H1 (cell line): Measurements from ENCODE around the gene TMEM229B. TPM values are rescaled to one million over a fixed set of nuclear protein-coding genes. Genes with fewer than 3 reads are reported as not detected.

Experiments used
- CTCF ChIA-PET: fragments of 300-600 bp; sonication (Branson Sonifier 250); formaldehyde crosslinking; loops from one replicate; lab custom pipeline; 2021; ENCODE audit not compliant: partially characterized antibody; lab: Charles Lee
- POLR2A ChIA-PET: fragments of 300-600 bp; sonication (Branson Sonifier 250); formaldehyde crosslinking; loops from one replicate; lab custom pipeline; 2021; ENCODE audit warnings: inconsistent platforms; ENCODE audit not compliant: partially characterized antibody; lab: Charles Lee
- DNase-seq, 2 experiments: peaks; one replicate each; pipeline versions ENCODE4 v3.0.0 to v3.0.0-alpha.2; 2010 to 2022; ENCODE audit warnings: low spot score in 2 of 2, low read depth in 1 of 2, mixed read lengths in 1 of 2
- FAIRE-seq: peaks from 2 replicates; lab custom pipeline; 2011; peaks lifted over from hg19 to GRCh38; lab: Jason Lieb, UNC
- H2AFZ ChIP-seq: 2 replicates; pipeline ENCODE4 v1.8.1; 2012; ENCODE audit warnings: low read length, inconsistent platforms
- H2AK5ac ChIP-seq: 2 replicates; pipeline ENCODE4 v1.6.1; 2013; ENCODE audit warnings: low read depth, low read length
- H2BK120ac ChIP-seq: replicated peaks from 2 replicates; pipeline ENCODE3; 2013; ENCODE audit warnings: low read depth, low read length, inconsistent platforms
- H2BK12ac ChIP-seq: 2 replicates; pipeline ENCODE4 v1.6.1; 2013; ENCODE audit warnings: low read depth, low read length
- H2BK15ac ChIP-seq: 2 replicates; pipeline ENCODE4 v1.6.1; 2013; ENCODE audit warnings: low read length
- H2BK20ac ChIP-seq: 2 replicates; pipeline ENCODE4 v1.6.1; 2013; ENCODE audit warnings: low read length
- H2BK5ac ChIP-seq: 2 replicates; pipeline ENCODE4 v1.6.1; 2013; ENCODE audit warnings: low read depth, low read length
- H3K14ac ChIP-seq: 2 replicates; pipeline ENCODE4 v1.6.1; 2013; ENCODE audit warnings: inconsistent platforms; ENCODE audit not compliant: insufficient read length
- H3K18ac ChIP-seq: 2 replicates; pipeline ENCODE4 v1.6.1; 2013; ENCODE audit warnings: low read length; ENCODE audit errors: extremely low read depth
- H3K23ac ChIP-seq: 2 replicates; pipeline ENCODE4 v1.6.1; 2013; ENCODE audit warnings: inconsistent platforms; ENCODE audit not compliant: insufficient read length
- H3K23me2 ChIP-seq: 2 replicates; pipeline ENCODE4 v1.6.1; 2013; ENCODE audit warnings: low read depth, low read length
- H3K27ac ChIP-seq: 2 replicates; pipeline ENCODE4 v1.6.1; 2011; ENCODE audit warnings: low read depth, low read length, inconsistent platforms
- H3K27me3 ChIP-seq, 4 experiments: replicated peaks in 1 of 4; 1 replicate in 1 of 4; 2 replicates in 3 of 4; pipeline versions ENCODE4 v1.6.1 to v1.8.1; 2011 to 2013; ENCODE audit warnings: low read length in 3 of 4, mild to moderate bottlenecking in 3 of 4, inconsistent platforms in 2 of 4, mixed read lengths in 2 of 4, moderate library complexity in 1 of 4; ENCODE audit not compliant: control insufficient read depth in 3 of 4, insufficient read depth in 3 of 4; ENCODE audit errors: extremely low read depth in 1 of 4
- H3K36me3 ChIP-seq, 4 experiments: 2 replicates each; pipeline versions ENCODE4 v1.6.1 to v1.8.1; 2011 to 2013; ENCODE audit warnings: mild to moderate bottlenecking in 4 of 4, low read length in 3 of 4, moderate library complexity in 2 of 4, control low read depth in 1 of 4, inconsistent platforms in 1 of 4; ENCODE audit not compliant: insufficient read depth in 4 of 4, control insufficient read depth in 2 of 4
- H3K4ac ChIP-seq: replicated peaks from 2 replicates; pipeline ENCODE3; 2013; ENCODE audit warnings: low read length, low read depth, mixed read lengths, inconsistent platforms; ENCODE audit not compliant: insufficient read length
- H3K4me1 ChIP-seq, 4 experiments: replicated peaks in 1 of 4; 1 replicate in 1 of 4; 2 replicates in 3 of 4; pipeline versions ENCODE4 v1.6.1 to v1.8.1; 2011 to 2013; ENCODE audit warnings: low read length in 3 of 4, inconsistent platforms in 2 of 4, mixed read lengths in 1 of 4; ENCODE audit not compliant: insufficient read depth in 4 of 4, control insufficient read depth in 3 of 4
- H3K4me2 ChIP-seq, 2 experiments: 2 replicates each; pipeline versions ENCODE4 v1.6.1 to v1.8.1; 2011 to 2013; ENCODE audit warnings: low read depth in 2 of 2, low read length in 2 of 2, control low read depth in 1 of 2, inconsistent platforms in 1 of 2, mild to moderate bottlenecking in 1 of 2; ENCODE audit not compliant: insufficient read depth in 1 of 2
- H3K4me3 ChIP-seq, 4 experiments: fragments of 200-600, 300-600 bp in 1 of 4; sonication (generic), shearing (Covaris generic), sonication (Bioruptor Twin) in 1 of 4; 2 replicates each; pipeline versions ENCODE4 v1.5.1 to v1.8.1; 2011 to 2016; ENCODE audit warnings: low read length in 4 of 4, low read depth in 3 of 4, control low read depth in 2 of 4, inconsistent platforms in 2 of 4, mild to moderate bottlenecking in 2 of 4, mixed read lengths in 1 of 4, moderate library complexity in 1 of 4; ENCODE audit not compliant: insufficient read depth in 2 of 4; ENCODE audit errors: extremely low read depth in 1 of 4
- H3K56ac ChIP-seq: replicated peaks from 2 replicates; pipeline ENCODE3; 2013; ENCODE audit warnings: low read depth, mild to moderate bottlenecking, mixed read lengths, low read length, inconsistent platforms; ENCODE audit not compliant: insufficient read length
- H3K79me1 ChIP-seq: 2 replicates; pipeline ENCODE4 v1.6.1; 2013; ENCODE audit warnings: low read depth, low read length, control low read depth
- H3K79me2 ChIP-seq, 2 experiments: 2 replicates each; pipeline versions ENCODE4 v1.6.1 to v1.8.1; 2012 to 2013; ENCODE audit warnings: low read length in 2 of 2, mild to moderate bottlenecking in 2 of 2, inconsistent platforms in 1 of 2; ENCODE audit not compliant: insufficient read depth in 2 of 2, control insufficient read depth in 1 of 2
- H3K9ac ChIP-seq, 4 experiments: replicated peaks in 1 of 4; 1 replicate in 1 of 4; 2 replicates in 3 of 4; pipeline versions ENCODE4 v1.6.1 to v1.8.1; 2011 to 2013; ENCODE audit warnings: low read depth in 3 of 4, low read length in 3 of 4, control low read depth in 2 of 4, mild to moderate bottlenecking in 2 of 4, moderate library complexity in 2 of 4, inconsistent platforms in 1 of 4; ENCODE audit errors: extremely low read depth in 1 of 4
- H3K9me3 ChIP-seq, 2 experiments: 2 replicates each; pipeline versions ENCODE4 v1.6.1 to v1.8.1; 2012 to 2013; ENCODE audit warnings: mild to moderate bottlenecking in 2 of 2, moderate library complexity in 2 of 2, control low read depth in 1 of 2, inconsistent platforms in 1 of 2, low read depth in 1 of 2, low read length in 1 of 2, mixed read lengths in 1 of 2; ENCODE audit not compliant: insufficient read depth in 2 of 2
- H4K20me1 ChIP-seq, 2 experiments: replicated peaks in 1 of 2; 2 replicates each; pipeline versions ENCODE3 to v1.8.1; 2011 to 2013; ENCODE audit warnings: inconsistent platforms in 2 of 2, low read length in 2 of 2, mild to moderate bottlenecking in 1 of 2; ENCODE audit not compliant: insufficient read depth in 2 of 2, control insufficient read depth in 1 of 2
- H4K5ac ChIP-seq: 2 replicates; pipeline ENCODE4 v1.6.1; 2013; ENCODE audit warnings: low read length, low read depth, mixed read lengths, inconsistent platforms; ENCODE audit not compliant: insufficient read length
- H4K8ac ChIP-seq: 2 replicates; pipeline ENCODE4 v1.8.0; 2013; ENCODE audit warnings: mild to moderate bottlenecking, moderate library complexity, low read length, inconsistent platforms; ENCODE audit not compliant: insufficient read depth; ENCODE audit errors: extremely low read depth
- H4K91ac ChIP-seq: replicated peaks from 2 replicates; pipeline ENCODE3; 2013; ENCODE audit warnings: low read length, mixed read lengths, inconsistent platforms; ENCODE audit not compliant: insufficient read length
- CBX5 ChIP-seq: fragments of 300-800, 300-1000 bp; sonication (generic); IDR thresholded peaks from 2 replicates; pipeline ENCODE4 v1.7.1; 2016; ENCODE audit warnings: antibody characterized with exemption, low read length, low read depth
- CBX8 ChIP-seq: fragments of 300-800, 300-1000 bp; sonication (generic); IDR thresholded peaks from 2 replicates; pipeline ENCODE4 v1.7.1; 2016; ENCODE audit warnings: low read depth, low read length, borderline replicate concordance
- CHD1 ChIP-seq: IDR thresholded peaks from 2 replicates; pipeline ENCODE4 v1.6.1; 2012; ENCODE audit warnings: low read depth, low read length, improper control_type of control experiment
- CHD2 ChIP-seq: IDR thresholded peaks from 2 replicates; pipeline ENCODE4 v1.6.1; 2012; ENCODE audit warnings: low read length, improper control_type of control experiment
- EP300 ChIP-seq, 2 experiments: IDR thresholded peaks; 1 replicate in 1 of 2; 2 replicates in 1 of 2; pipeline ENCODE4 v1.6.1; 2011 to 2012; ENCODE audit warnings: low read depth in 2 of 2, low read length in 2 of 2, mild to moderate bottlenecking in 2 of 2, borderline replicate concordance in 1 of 2, inconsistent platforms in 1 of 2, moderate library complexity in 1 of 2
- GTF2F1 ChIP-seq: IDR thresholded peaks from 2 replicates; pipeline ENCODE4 v1.6.1; 2012; ENCODE audit warnings: low read depth, low read length, improper control_type of control experiment, borderline replicate concordance
- HDAC2 ChIP-seq, 2 experiments: fragments of 300-600 bp in 1 of 2; sonication (generic) in 1 of 2; IDR thresholded peaks; 2 replicates each; pipeline ENCODE4 v1.6.1; 2011 to 2012; ENCODE audit warnings: low read depth in 2 of 2, low read length in 2 of 2, mild to moderate bottlenecking in 2 of 2, moderate library complexity in 2 of 2, borderline replicate concordance in 1 of 2, inconsistent platforms in 1 of 2
- HDAC6 ChIP-seq: IDR thresholded peaks from one replicate; pipeline ENCODE4 v1.7.1; 2012; ENCODE audit warnings: low read depth, mild to moderate bottlenecking, inconsistent platforms, low read length, moderate library complexity
- JUN ChIP-seq: IDR thresholded peaks from 2 replicates; pipeline ENCODE4 v1.6.1; 2011; ENCODE audit warnings: low read depth, mild to moderate bottlenecking, improper control_type of control experiment, low read length
- RXRA ChIP-seq: IDR thresholded peaks from 2 replicates; pipeline ENCODE4 v1.6.1; 2011; ENCODE audit warnings: low read depth, mild to moderate bottlenecking, low read length, moderate library complexity; ENCODE audit not compliant: insufficient read depth
- SAP30 ChIP-seq: fragments of 300-600 bp; sonication (generic); IDR thresholded peaks from 2 replicates; pipeline ENCODE4 v1.7.1; 2012; ENCODE audit warnings: low read length, moderate library complexity, mild to moderate bottlenecking, inconsistent platforms; ENCODE audit not compliant: insufficient read depth, insufficient replicate concordance
- SP4 ChIP-seq: IDR thresholded peaks from 2 replicates; pipeline ENCODE4 v1.6.1; 2012; ENCODE audit warnings: low read length, inconsistent platforms
- TBP ChIP-seq: IDR thresholded peaks from 2 replicates; pipeline ENCODE4 v1.6.1; 2011; ENCODE audit warnings: low read depth, low read length, improper control_type of control experiment
- YY1 ChIP-seq: IDR thresholded peaks from 2 replicates; pipeline ENCODE4 v1.6.1; 2011; ENCODE audit warnings: low read depth, mild to moderate bottlenecking, low read length
- WGBS, 2 experiments: shearing (Covaris generic) in 1 of 2; methylation state at CpG; one replicate each; pipeline versions ENCODE4 v1.1.6 to v1.1.7; 2013 to 2015; ENCODE audit warnings: low lambda C conversion rate in 2 of 2, mixed read lengths in 2 of 2, inconsistent platforms in 1 of 2, low coverage in 1 of 2, missing lambda C conversion rate in 1 of 2; ENCODE audit not compliant: insufficient replicate concordance in 2 of 2, insufficient coverage in 1 of 2, insufficient read length in 1 of 2; ENCODE audit errors: extremely low coverage in 1 of 2, missing lambda C conversion rate in 1 of 2; 5-methylcytosine and 5-hydroxymethylcytosine counted together
- polyA plus RNA-seq, 7 experiments: library from polyadenylated mRNA; depleted of rRNA in 3 of 7; stranded (reverse) in 5 of 7; unstranded in 2 of 7; fragments of >200 nt in 5 of 7; fragments of 200-250 nt in 2 of 7; gene quantifications; 1 replicate in 5 of 7; 2 replicates in 1 of 7; 4 replicates in 1 of 7; pipeline versions ENCODE4 v1.2.1 to v1.2.3, GENCODE V29; 2011 to 2013; ENCODE audit warnings: missing spikeins in 2 of 7, mixed read lengths in 2 of 7
- total RNA-seq: library from RNA; stranded (reverse); fragmentation: NEBNext Ultra II Directional; extraction: Animal tissue kit (Norgen Biotek cat#: 25700); gene quantifications from 2 replicates; pipeline ENCODE4 v1.2.1, GENCODE V29; 2021
- TF ChIP-seq, protein P1 (sequence below): IDR thresholded peaks from 2 replicates; pipeline ENCODE4 v1.6.1; 2011; ENCODE audit warnings: low read depth, mild to moderate bottlenecking, low read length; ENCODE audit not compliant: insufficient read depth

The TMEM229B gene
- total and polyA plus RNA-seq, 2 of the 8 experiments (the other 6 are each of a cell fraction or from before 2014, with no cell fraction given), result 0.73 to 0.85 TPM

DNA sequence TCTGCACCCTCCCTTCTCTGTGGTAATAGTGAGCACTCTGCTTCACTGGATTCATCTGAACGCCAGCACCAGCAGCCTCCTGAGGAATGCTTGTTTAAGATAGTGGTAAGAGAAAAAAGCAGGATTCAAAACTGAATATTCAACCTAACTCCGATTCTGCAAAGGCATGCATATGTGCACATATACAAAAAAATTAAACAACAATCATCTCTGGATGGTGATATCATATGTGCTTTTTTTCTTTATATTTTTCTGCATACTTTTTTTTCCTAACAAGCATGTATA, 9.8 kb downstream of the TMEM229B start:
- H2BK20ac ChIP-seq, result no peak overlapping the region
- no peak overlapping the region for H2AFZ ChIP-seq
- 87% methylated on average over 2 of the region's 2 CpGs; no CpG with 5 or more reads in 1 of the 2 experiments for WGBS, 2 experiments
- H2BK120ac ChIP-seq, result no peak overlapping the region
- no peaks in the 10 kb centered on the region for H3K4me1 ChIP-seq
- H2BK15ac ChIP-seq, result no peak overlapping the region
- H4K91ac ChIP-seq, result no peak overlapping the region
- ChIA-PET POLR2A (no interaction called here), CTCF (interaction anchor here (0.9 to 5.2 kb wide), 7 partner anchors 12 to 95 kb away, joined by 3 to 41 read pairs (median 5); no protein-coding TSS in a partner anchor)
- no peak overlapping the region for H3K14ac ChIP-seq
- H3K36me3 ChIP-seq, result no peaks in the 10 kb centered on the region
- no peaks in the 10 kb centered on the region for H3K79me1 ChIP-seq
- H3K27me3 ChIP-seq, result no peaks in the 10 kb centered on the region
- H2AK5ac ChIP-seq, result no peak overlapping the region
- DNase-seq (no peak), FAIRE-seq (no peak)
- no peak overlapping the region for H3K27ac ChIP-seq
- H3K23ac ChIP-seq, result no peak overlapping the region
- no peak overlapping the region for H2BK12ac ChIP-seq
- H4K20me1 ChIP-seq, result no peaks in the 10 kb centered on the region
- no peaks in the 10 kb centered on the region for H3K79me2 ChIP-seq
- H3K23me2 ChIP-seq, result no peaks in the 10 kb centered on the region
- H3K4me3 ChIP-seq, result no peak overlapping the region
- H3K4ac ChIP-seq, result no peak overlapping the region
- no peak overlapping the region for H3K9ac ChIP-seq
- H3K9me3 ChIP-seq, result no peaks in the 10 kb centered on the region
- no peak overlapping the region for H3K4me2 ChIP-seq
- no peak overlapping the region; the same call in 1 of the 2 replicates for H2BK5ac ChIP-seq
- no peak overlapping the region for H4K5ac ChIP-seq
- H4K8ac ChIP-seq, result no peak overlapping the region
- H3K56ac ChIP-seq, result no peak overlapping the region
- H3K18ac ChIP-seq, result no peak overlapping the region
- TF ChIP-seq, protein P1, sequence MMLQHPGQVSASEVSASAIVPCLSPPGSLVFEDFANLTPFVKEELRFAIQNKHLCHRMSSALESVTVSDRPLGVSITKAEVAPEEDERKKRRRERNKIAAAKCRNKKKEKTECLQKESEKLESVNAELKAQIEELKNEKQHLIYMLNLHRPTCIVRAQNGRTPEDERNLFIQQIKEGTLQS, result no peak
- no peak for TF ChIP-seq CBX5
- TF ChIP-seq HDAC2 (IDR thresholded peaks at IDR 0.05; ENCODE audit: borderline replicate concordance in 1 of 2, low read depth in 2 of 2, low read length in 2 of 2), result no peak
- no peak for TF ChIP-seq RXRA
- no peak for TF ChIP-seq JUN
- no peak for TF ChIP-seq SP4
- no peak for TF ChIP-seq CHD2
- no peak for TF ChIP-seq HDAC6
- TF ChIP-seq SAP30, result no peak
- no peak for TF ChIP-seq YY1
- no peak for TF ChIP-seq GTF2F1
- TF ChIP-seq EP300 (IDR thresholded peaks at IDR 0.05; ENCODE audit: borderline replicate concordance in 1 of 2, low read depth in 2 of 2, low read length in 2 of 2), result no peak
- no peak for TF ChIP-seq CHD1
- no peak for TF ChIP-seq CBX8
- no peak for TF ChIP-seq TBP
